AG09319 (cell line): ENCODE data around the gene KRT77.

Experiments
- DNase-seq: peaks from one replicate; pipeline ENCODE4 v3.0.0-alpha.2; 2010; ENCODE audit warnings: low read depth; ENCODE audit errors: extremely low read depth
- TF ChIP-seq, protein P1 (sequence below): IDR thresholded peaks from 2 replicates; pipeline ENCODE4 v1.5.1; 2011; ENCODE audit warnings: low read depth, mild to moderate bottlenecking, inconsistent platforms, low read length, moderate library complexity

The KRT77 gene

DNA sequence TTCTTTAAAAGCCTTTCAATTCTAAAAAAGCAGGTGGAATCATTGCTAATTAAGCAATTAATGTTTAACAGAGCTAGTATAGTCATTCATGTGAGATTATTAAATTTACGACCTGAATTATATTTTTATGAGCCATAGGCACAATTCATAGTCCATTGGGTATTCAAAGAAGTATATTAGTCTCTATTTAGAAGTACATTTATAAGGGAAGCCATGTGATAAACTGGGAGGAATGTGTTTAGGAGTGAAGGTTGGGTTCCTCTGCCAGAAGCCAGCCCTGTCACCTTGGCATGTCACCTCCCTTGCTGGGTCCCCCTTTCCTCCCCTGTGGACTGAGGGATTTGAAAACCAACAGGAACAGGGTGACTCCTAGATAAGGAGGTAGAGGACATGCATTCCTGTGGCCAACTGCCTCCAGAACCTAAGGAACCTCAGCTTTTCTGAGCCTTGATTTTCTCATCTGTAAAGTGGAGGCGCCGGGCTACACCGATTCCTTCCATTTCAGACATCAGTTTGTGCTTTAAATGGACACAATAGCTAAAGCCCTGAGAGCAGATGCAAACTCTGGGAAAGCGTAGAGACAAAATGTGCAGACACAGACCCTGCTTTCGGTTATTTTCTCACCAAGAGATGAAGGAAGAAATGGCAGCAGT is 45.9 kb downstream of the KRT77 start:
- TF ChIP-seq, protein P1, sequence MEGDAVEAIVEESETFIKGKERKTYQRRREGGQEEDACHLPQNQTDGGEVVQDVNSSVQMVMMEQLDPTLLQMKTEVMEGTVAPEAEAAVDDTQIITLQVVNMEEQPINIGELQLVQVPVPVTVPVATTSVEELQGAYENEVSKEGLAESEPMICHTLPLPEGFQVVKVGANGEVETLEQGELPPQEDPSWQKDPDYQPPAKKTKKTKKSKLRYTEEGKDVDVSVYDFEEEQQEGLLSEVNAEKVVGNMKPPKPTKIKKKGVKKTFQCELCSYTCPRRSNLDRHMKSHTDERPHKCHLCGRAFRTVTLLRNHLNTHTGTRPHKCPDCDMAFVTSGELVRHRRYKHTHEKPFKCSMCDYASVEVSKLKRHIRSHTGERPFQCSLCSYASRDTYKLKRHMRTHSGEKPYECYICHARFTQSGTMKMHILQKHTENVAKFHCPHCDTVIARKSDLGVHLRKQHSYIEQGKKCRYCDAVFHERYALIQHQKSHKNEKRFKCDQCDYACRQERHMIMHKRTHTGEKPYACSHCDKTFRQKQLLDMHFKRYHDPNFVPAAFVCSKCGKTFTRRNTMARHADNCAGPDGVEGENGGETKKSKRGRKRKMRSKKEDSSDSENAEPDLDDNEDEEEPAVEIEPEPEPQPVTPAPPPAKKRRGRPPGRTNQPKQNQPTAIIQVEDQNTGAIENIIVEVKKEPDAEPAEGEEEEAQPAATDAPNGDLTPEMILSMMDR, result no peak

DNA sequence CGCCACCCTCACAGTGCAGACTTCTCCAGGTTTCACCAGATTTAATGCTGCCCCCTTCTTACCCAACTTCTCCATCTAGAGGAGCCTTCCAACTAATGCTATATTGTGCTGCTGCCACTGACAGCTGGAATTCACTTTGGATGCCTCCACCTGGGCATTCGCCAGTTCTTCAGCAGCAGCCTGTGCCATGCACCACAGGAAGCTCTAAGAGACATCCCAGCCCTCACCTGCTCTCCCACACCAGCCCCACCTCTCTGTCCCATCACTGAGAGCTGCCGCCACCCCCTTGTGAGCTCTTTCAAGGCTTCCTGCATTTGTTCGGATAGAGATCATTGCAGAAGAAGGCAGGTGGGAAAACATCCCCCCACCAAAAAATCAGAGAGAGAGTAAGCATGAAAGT is 46.7 kb downstream of the KRT77 start:
- no peak for DNase-seq
- TF ChIP-seq, protein P1, result no peak

More for the DNA sequence above, 45.9 kb downstream of the KRT77 start:
- no peak for DNase-seq

DNA sequence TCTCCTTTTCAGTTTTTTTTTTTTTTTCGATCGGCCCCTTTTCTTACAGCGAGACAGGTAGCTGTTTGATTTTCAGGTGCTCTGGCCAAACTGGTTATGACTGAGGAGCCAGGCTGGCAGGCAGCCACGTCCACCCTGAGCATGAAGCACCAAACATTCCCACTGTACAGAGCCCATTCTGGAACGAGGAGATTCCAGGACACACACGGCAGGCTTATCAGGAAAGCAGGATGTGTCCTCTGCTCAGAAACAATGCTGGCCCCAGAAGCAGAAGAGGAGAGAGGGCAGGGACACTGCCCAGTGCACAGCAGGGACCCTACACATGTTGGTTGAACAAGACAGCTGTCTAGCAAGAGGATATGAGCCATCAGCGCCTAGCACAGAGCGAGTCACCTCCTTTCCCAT is 47.6 kb downstream of the KRT77 start:
- TF ChIP-seq, protein P1, result no peak
- DNase-seq, result no peak

DNA sequence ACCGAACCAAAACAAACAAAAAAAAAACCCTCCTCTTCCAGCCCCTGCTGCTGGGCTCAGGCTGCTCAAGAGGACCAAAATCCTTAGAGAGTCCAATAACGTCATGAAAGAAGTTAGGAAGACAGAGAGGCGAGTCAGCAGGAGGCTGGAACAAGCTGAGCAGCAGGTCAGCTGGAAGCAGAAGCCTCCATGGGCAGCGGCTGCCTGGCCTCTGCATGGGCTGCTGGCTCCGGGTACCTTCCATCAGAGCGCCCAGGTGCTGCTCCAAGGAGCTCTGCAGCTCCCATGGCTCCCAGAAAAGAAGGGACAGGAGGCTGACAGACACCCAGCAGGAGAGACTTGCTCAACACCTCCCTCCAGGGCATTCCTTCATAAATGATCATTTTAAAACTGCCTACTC is 48.1 kb downstream of the KRT77 start:
- TF ChIP-seq, protein P1, result no peak
- DNase-seq, result no peak

DNA sequence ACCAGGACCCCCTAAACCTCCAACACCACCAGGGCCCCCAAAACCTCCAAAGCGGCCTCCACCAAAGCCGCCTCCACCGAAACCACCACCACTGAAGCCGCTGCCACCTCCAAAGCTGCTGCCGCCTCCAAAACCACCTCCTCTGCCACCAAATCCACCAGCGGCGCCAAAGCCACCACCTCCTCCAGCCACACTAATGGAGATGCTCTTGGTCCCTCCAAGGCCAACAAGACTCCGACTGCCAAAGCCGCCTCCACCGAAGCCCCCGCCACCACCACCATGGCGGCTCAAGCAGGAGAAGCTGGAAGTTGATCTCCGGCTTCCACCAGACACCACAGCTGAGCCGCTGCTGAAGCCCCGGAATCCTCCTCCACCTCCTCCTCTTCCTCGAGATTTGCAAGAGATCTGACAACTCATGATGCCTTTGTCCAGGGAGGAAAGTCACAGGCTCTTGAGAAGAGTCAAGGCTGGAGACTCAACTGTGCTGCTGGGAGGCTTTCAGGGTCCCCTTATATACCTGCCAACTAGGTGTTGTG is 51.5 kb downstream of the KRT77 start, which contains the start of gene KRT2:
TSS of gene KRT2 (minus strand) at position 486 of the 536 bp plus-strand sequence. CDS start at position 417, 69 bp downstream.
- TF ChIP-seq, protein P1, result no peak
- DNase-seq, result no peak

DNA sequence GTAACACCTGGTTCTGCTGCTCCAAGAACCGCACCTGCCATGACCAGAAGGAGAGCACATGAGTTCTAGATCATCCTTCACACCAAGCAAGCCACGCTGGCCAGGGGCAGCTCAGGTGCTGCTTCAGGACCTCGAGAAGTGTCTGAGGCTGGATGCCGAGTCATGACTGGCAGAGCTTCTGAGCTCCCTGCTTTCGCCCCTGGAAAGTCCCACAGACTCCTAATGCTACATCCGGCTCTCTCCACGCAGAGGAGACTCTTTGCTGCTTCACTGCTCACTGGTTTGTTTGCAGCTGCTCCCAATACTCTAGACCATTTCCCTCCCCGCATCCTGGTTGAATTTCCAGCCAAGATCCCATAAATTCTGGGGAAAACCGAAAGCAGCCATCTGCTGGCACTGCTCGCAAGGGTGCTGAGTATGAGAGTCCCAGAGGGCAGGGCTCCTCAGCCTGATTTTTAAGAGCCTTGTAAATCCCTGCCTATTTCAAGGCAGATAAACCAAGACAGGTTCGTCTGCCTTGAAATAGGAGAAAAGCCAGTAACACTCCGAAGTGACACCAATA is 52.7 kb downstream of the KRT77 start:
- TF ChIP-seq, protein P1, result no peak
- no peak for DNase-seq

DNA sequence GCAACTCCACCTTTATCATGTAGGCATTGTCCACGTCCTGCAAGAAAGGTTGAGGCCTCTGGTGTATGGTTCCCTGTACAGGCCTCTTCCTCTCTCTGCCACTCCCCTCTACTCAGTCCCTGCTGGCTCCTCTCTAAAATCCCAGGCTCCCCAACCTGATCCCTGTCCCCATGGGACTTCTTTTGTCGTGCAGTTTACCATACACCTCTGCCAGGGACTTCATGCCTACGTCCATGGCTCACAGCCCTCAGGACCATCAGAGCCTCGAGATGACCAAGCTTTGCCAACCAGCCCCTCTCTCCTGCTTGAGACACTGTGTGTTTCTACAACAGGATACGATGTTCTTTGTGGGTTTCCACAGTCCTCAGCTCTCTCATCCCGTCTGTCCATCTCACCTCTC is 54.3 kb downstream of the KRT77 start:
- DNase-seq, result no peak
- TF ChIP-seq, protein P1, result no peak
